ENCODE results near the gene ADAMTSL1. TPM values are rescaled to one million over a fixed set of nuclear protein-coding genes. Genes with fewer than 3 reads are reported as not detected.

Gene ADAMTSL1
- total and polyA plus RNA-seq, 4 donors: 0.31 to 3.4 (median 1.9) TPM

GRCh38 chr9:18437315-18438201 lies 36.4 kb upstream of the ADAMTSL1 start:
- H3K9ac ChIP-seq (ENCODE audit: low read depth in 1 of 2, low read length in 2 of 2): peak overlapping the region; percentile 29 to 65
- no peak for DNase-seq (ENCODE audit: low spot score)
- no peaks in the 10 kb centered on the region for H3K9me3 ChIP-seq (ENCODE audit: control insufficient read depth in 4 of 4, low read length in 3 of 4)
- H3K36me3 ChIP-seq (ENCODE audit: control insufficient read depth in 4 of 4, insufficient read depth in 3 of 4, low read depth in 1 of 4, low read length in 3 of 4): no peaks in the 10 kb centered on the region
- H3K4me1 ChIP-seq (ENCODE audit: control insufficient read depth in 4 of 4, insufficient read depth in 4 of 4, low read length in 3 of 4): peaks cover 2 to 19% (median 10%) of the 10 kb centered on the region in 4 donors
- peak overlapping the region; percentile 70 to 79 for H3K27ac ChIP-seq (ENCODE audit: low read depth in 1 of 2, low read length in 2 of 2)
- WGBS: 17% methylated on average over 9 of the region's 9 CpGs
- peak overlapping the region; percentile 58 to 70 (median 60) for H3K4me3 ChIP-seq (ENCODE audit: low read depth in 1 of 3, low read length in 3 of 3)
- TF ChIP-seq MAX (IDR thresholded peaks at IDR 0.05) (peak; percentile 31), HNF4A (conservative IDR thresholded peaks at IDR 0.05) (peak; percentile 43 to 59), SP1 (IDR thresholded peaks at IDR 0.05) (peak; percentile 48), NR2F2 (IDR thresholded peaks at IDR 0.05) (peak; percentile 93), FOXA2 (IDR thresholded peaks at IDR 0.05) (no peak), RAD21 (IDR thresholded peaks at IDR 0.05) (peak; percentile 25 to 44), TAF1 (conservative IDR thresholded peaks at IDR 0.05) (peak; percentile 51), HNF4G (IDR thresholded peaks at IDR 0.05) (no peak), JUND (IDR thresholded peaks at IDR 0.05) (no peak), FOXA1 (IDR thresholded peaks at IDR 0.05) (no peak), ZBTB33 (IDR thresholded peaks at IDR 0.05) (no peak), RXRA (IDR thresholded peaks at IDR 0.05) (peak; percentile 47 to 68), GABPA (IDR thresholded peaks at IDR 0.05 in 1 of 2, conservative IDR thresholded peaks at IDR 0.05 in 1 of 2) (no peak), EGR1 (IDR thresholded peaks at IDR 0.05; ENCODE audit: low read depth in 2 of 2) (no peak), YY1 (IDR thresholded peaks at IDR 0.05) (peak; percentile 93)
- TF ChIP-seq, protein P1, sequence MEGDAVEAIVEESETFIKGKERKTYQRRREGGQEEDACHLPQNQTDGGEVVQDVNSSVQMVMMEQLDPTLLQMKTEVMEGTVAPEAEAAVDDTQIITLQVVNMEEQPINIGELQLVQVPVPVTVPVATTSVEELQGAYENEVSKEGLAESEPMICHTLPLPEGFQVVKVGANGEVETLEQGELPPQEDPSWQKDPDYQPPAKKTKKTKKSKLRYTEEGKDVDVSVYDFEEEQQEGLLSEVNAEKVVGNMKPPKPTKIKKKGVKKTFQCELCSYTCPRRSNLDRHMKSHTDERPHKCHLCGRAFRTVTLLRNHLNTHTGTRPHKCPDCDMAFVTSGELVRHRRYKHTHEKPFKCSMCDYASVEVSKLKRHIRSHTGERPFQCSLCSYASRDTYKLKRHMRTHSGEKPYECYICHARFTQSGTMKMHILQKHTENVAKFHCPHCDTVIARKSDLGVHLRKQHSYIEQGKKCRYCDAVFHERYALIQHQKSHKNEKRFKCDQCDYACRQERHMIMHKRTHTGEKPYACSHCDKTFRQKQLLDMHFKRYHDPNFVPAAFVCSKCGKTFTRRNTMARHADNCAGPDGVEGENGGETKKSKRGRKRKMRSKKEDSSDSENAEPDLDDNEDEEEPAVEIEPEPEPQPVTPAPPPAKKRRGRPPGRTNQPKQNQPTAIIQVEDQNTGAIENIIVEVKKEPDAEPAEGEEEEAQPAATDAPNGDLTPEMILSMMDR (IDR thresholded peaks at IDR 0.05; ENCODE audit: low read depth, low read length, missing input control): no peak
- TF ChIP-seq, protein P2, sequence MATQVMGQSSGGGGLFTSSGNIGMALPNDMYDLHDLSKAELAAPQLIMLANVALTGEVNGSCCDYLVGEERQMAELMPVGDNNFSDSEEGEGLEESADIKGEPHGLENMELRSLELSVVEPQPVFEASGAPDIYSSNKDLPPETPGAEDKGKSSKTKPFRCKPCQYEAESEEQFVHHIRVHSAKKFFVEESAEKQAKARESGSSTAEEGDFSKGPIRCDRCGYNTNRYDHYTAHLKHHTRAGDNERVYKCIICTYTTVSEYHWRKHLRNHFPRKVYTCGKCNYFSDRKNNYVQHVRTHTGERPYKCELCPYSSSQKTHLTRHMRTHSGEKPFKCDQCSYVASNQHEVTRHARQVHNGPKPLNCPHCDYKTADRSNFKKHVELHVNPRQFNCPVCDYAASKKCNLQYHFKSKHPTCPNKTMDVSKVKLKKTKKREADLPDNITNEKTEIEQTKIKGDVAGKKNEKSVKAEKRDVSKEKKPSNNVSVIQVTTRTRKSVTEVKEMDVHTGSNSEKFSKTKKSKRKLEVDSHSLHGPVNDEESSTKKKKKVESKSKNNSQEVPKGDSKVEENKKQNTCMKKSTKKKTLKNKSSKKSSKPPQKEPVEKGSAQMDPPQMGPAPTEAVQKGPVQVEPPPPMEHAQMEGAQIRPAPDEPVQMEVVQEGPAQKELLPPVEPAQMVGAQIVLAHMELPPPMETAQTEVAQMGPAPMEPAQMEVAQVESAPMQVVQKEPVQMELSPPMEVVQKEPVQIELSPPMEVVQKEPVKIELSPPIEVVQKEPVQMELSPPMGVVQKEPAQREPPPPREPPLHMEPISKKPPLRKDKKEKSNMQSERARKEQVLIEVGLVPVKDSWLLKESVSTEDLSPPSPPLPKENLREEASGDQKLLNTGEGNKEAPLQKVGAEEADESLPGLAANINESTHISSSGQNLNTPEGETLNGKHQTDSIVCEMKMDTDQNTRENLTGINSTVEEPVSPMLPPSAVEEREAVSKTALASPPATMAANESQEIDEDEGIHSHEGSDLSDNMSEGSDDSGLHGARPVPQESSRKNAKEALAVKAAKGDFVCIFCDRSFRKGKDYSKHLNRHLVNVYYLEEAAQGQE (IDR thresholded peaks at IDR 0.05): no peak
- H3K27me3 ChIP-seq (ENCODE audit: control insufficient read depth in 4 of 4, insufficient read depth in 4 of 4, low read length in 3 of 4): no peaks in the 10 kb centered on the region
